Loucy (cell line): ENCODE results near the gene EML2.

ENCODE experiments used
- H2AFZ ChIP-seq: fragments of 200-600 bp; sonication (generic); 2 replicates; pipeline ENCODE4 v1.6.0; 2016; ENCODE audit warnings: antibody characterized with exemption, mild to moderate bottlenecking, low read length, moderate library complexity
- H3F3A ChIP-seq: fragments of 200-600 bp; 2 replicates; pipeline ENCODE4 v1.6.0; 2016; ENCODE audit warnings: antibody characterized with exemption, low read depth, mild to moderate bottlenecking
- H3K27me3 ChIP-seq: fragments of 200-600 bp; sonication (generic); 2 replicates; pipeline ENCODE4 v1.6.1; 2014; ENCODE audit warnings: low read length, mild to moderate bottlenecking; ENCODE audit not compliant: insufficient read depth, poor library complexity, severe bottlenecking
- H3K36me3 ChIP-seq: fragments of 200-600 bp; sonication (generic); 2 replicates; pipeline ENCODE4 v1.6.1; 2016; ENCODE audit warnings: low read length; ENCODE audit not compliant: insufficient read depth
- H3K4me1 ChIP-seq: fragments of 200-600 bp; sonication (generic); 2 replicates; pipeline ENCODE4 v1.5.1; 2014; ENCODE audit warnings: low read length, mild to moderate bottlenecking; ENCODE audit not compliant: insufficient read depth, poor library complexity, severe bottlenecking
- H3K4me2 ChIP-seq: fragments of 200-600 bp; sonication (generic); 2 replicates; pipeline ENCODE4 v1.6.0; 2014; ENCODE audit warnings: antibody characterized with exemption, low read length, low read depth, mild to moderate bottlenecking; ENCODE audit not compliant: poor library complexity, severe bottlenecking
- H3K4me3 ChIP-seq: fragments of 200-600 bp; sonication (generic); 2 replicates; pipeline ENCODE4 v1.5.1; 2014; ENCODE audit warnings: low read length, mild to moderate bottlenecking, mixed read lengths; ENCODE audit not compliant: poor library complexity, severe bottlenecking
- H3K79me2 ChIP-seq: fragments of 200-600 bp; sonication (generic); 2 replicates; pipeline ENCODE4 v1.6.1; 2014; ENCODE audit warnings: low read length; ENCODE audit not compliant: insufficient read depth
- H3K9ac ChIP-seq: fragments of 200-600 bp; sonication (generic); 2 replicates; pipeline ENCODE4 v1.6.0; 2014; ENCODE audit warnings: mild to moderate bottlenecking, low read depth, low read length, moderate library complexity; ENCODE audit not compliant: poor library complexity, severe bottlenecking
- H3K9me2 ChIP-seq: fragments of 200-600 bp; sonication (generic); replicated peaks from 2 replicates; pipeline ENCODE4 v1.6.1; 2016; ENCODE audit warnings: low read depth, low read length, mixed read lengths
- H3K9me3 ChIP-seq: fragments of 200-600 bp; sonication (generic); 2 replicates; pipeline ENCODE4 v1.6.1; 2014; ENCODE audit warnings: mild to moderate bottlenecking, antibody characterized with exemption, low read length, low read depth; ENCODE audit not compliant: insufficient read depth
- H4K20me1 ChIP-seq: fragments of 200-600 bp; sonication (generic); 2 replicates; pipeline ENCODE4 v1.6.0; 2014; ENCODE audit warnings: antibody characterized with exemption, low read length, mild to moderate bottlenecking; ENCODE audit not compliant: insufficient read depth, poor library complexity, severe bottlenecking
- EZH2phosphoT487 ChIP-seq: fragments of 200-600 bp; IDR thresholded peaks from 2 replicates; pipeline ENCODE4 v1.6.1; 2018; ENCODE audit warnings: antibody characterized with exemption, mild to moderate bottlenecking, moderate library complexity, borderline replicate concordance
- TF ChIP-seq, protein P1 (sequence below): fragments of 200-600 bp; sonication (generic); conservative IDR thresholded peaks from 2 replicates; pipeline ENCODE4 v1.5.1; 2014; ENCODE audit warnings: mild to moderate bottlenecking, antibody characterized with exemption, low read length

EML2 gene

DNA sequence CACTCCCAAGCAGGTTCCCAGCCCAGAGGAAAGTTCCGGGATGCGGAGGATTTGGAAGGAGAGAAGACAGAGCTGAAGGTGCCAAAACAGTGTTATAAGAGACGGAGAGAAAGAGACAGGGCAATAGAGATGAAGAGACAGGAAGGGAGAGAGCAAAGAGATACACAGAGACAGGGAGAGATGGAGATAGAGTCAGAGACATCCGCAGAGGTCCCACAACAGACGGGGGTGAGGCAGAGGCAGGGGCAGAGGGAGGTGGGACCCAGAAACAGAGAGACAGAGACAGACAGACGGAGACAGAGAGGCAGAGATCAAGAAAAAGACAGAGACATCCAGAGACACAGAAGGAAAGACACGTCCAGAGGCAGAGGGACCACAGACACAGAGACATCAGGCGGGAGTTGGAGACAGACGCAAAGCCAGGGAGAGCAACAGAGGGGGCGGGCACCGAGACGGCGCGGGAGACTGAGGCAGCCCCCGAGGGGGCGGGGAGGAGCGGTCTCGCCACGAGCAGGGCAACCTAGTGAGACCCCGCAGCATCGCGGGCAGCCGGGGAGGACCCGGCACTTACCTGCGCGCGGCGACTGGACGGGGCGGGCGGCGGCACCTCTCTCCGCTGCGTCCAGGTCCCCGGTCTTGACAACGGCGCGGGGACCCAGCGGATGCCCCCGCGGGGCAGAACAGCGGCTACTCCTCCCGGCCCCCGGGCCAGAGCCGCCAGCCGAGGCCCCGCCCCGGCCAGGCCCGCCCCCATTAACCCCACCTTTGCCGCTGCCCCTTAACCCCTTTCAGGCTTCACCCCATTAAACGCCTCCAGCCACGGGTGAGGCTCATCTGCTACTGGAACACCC, 37.4 kb downstream of the EML2 start, which contains the start of gene GPR4:
Gene GPR4 (minus strand): TSS at position 689 of the 851 bp plus-strand sequence. CDS start 10,346 bp downstream, outside the sequence.
- Histone ChIP-seq H2AFZ (no peak within 1 kb of the TSS), H3K27me3 (no peaks in the 10 kb centered on the region), H3K9ac (no peak within 1 kb of the TSS), H3K36me3 (no peaks in the 10 kb centered on the region), H3F3A (no peaks in the 10 kb centered on the region), H3K4me1 (peaks cover 6% of the 10 kb centered on the region), H3K9me2 (no peaks in the 10 kb centered on the region), H3K9me3 (no peaks in the 10 kb centered on the region), H4K20me1 (no peaks in the 10 kb centered on the region), H3K4me2 (no peak within 1 kb of the TSS), H3K4me3 (no peak within 1 kb of the TSS), H3K79me2 (no peaks in the 10 kb centered on the region)
- TF ChIP-seq EZH2phosphoT487 = no peak
- TF ChIP-seq, protein P1, sequence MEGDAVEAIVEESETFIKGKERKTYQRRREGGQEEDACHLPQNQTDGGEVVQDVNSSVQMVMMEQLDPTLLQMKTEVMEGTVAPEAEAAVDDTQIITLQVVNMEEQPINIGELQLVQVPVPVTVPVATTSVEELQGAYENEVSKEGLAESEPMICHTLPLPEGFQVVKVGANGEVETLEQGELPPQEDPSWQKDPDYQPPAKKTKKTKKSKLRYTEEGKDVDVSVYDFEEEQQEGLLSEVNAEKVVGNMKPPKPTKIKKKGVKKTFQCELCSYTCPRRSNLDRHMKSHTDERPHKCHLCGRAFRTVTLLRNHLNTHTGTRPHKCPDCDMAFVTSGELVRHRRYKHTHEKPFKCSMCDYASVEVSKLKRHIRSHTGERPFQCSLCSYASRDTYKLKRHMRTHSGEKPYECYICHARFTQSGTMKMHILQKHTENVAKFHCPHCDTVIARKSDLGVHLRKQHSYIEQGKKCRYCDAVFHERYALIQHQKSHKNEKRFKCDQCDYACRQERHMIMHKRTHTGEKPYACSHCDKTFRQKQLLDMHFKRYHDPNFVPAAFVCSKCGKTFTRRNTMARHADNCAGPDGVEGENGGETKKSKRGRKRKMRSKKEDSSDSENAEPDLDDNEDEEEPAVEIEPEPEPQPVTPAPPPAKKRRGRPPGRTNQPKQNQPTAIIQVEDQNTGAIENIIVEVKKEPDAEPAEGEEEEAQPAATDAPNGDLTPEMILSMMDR = no peak

DNA sequence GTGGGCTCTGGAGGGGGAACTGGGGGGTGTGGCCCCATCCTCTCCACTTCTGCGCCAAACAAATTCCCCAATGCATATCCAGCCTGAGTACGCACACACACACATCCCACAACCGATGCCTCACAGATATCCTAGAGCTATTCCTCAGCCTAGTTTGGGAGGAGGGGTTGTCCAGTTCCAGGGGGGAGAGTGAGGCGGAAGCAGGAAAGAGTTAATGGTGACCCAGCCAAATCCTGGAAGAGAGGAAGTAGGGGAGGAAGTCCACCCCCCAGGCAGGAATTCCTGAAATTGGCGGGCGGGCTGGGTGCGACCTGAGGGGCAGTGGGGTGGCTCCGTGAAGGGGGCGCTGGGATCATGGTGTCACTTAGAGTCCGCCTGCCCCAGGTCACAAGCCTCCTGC, 38.1 kb downstream of the EML2 start:
- peaks cover 6% of the 10 kb centered on the region for H3K4me1 ChIP-seq
- TF ChIP-seq, protein P1 = no peak
- no peak for TF ChIP-seq EZH2phosphoT487
- H3K79me2 ChIP-seq = no peaks in the 10 kb centered on the region
- no peaks in the 10 kb centered on the region for H4K20me1 ChIP-seq
- H3F3A ChIP-seq = no peaks in the 10 kb centered on the region
- no peak overlapping the region for H3K4me3 ChIP-seq
- no peak overlapping the region for H3K9ac ChIP-seq
- no peak overlapping the region for H3K4me2 ChIP-seq
- H3K9me2 ChIP-seq = no peaks in the 10 kb centered on the region
- no peak overlapping the region for H2AFZ ChIP-seq
- H3K9me3 ChIP-seq = no peaks in the 10 kb centered on the region
- no peaks in the 10 kb centered on the region for H3K27me3 ChIP-seq
- H3K36me3 ChIP-seq = no peaks in the 10 kb centered on the region

DNA sequence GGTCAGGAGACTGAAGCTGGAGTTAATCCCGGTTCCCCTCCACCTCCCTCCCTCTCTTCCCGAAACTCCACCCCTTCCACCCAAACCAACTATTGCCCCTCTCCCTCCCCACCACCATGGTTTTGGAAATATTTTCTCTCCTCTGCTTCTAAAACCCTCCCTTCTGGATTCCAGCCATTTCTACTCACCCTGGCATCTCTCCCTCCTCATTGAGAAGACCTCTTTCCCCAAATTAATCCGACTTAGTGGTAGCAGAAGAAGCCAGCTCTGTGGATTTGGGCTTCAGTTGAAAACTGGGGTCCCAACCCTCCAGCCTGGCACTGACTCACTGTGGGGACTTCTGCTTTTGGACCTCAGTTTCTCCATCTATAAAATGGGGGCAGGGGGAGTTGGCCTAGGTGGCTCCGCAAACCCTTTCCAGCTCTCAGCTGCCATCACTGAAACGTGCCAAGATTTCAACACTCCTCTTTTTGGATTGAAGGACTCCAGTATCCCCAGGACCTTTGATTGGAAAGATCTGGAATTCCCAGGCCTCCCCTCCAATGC, 38.8 kb downstream of the EML2 start:
- Histone ChIP-seq H4K20me1 (no peaks in the 10 kb centered on the region), H3K4me3 (no peak overlapping the region), H2AFZ (no peak overlapping the region), H3K36me3 (no peaks in the 10 kb centered on the region), H3K9ac (no peak overlapping the region), H3F3A (no peaks in the 10 kb centered on the region), H3K27me3 (no peaks in the 10 kb centered on the region), H3K79me2 (no peaks in the 10 kb centered on the region), H3K4me2 (no peak overlapping the region), H3K9me2 (no peaks in the 10 kb centered on the region), H3K9me3 (no peaks in the 10 kb centered on the region), H3K4me1 (peaks cover 6% of the 10 kb centered on the region)
- TF ChIP-seq, protein P1 = no peak
- no peak for TF ChIP-seq EZH2phosphoT487
